Activated T-cell treated with anti-CD3 and anti-CD28 coated beads for 4 hours (primary cell): ENCODE results near the gene PRAMEF2.
"Not testable (repeated sequence)": the region's sequence is repeated elsewhere in the genome, so short reads cannot be mapped to it uniquely, and the experiment has no call there.

ENCODE experiments used
- DNase-seq: peaks from one replicate; pipeline ENCODE4 v3.0.0-alpha.2; 2020

PRAMEF2 gene

GRCh38 chr1:12856786-12857185, at the start of gene PRAMEF2:
Gene PRAMEF2, plus strand, starts transcription at chr1:12857086. Its CDS starts 1,924 bp downstream, at chr1:12859010.
- DNase-seq, result not testable (repeated sequence)

- no peak for DNase-seq
These were observed 47.0 kb upstream of the PRAMEF2 start for GRCh38 chr1:12809933-12810332.

- DNase-seq, result no peak
These were observed 46.0 kb upstream of the PRAMEF2 start for GRCh38 chr1:12810691-12811408.

GRCh38 chr1:12811409-12811784, 45.5 kb upstream of the PRAMEF2 start:
- no peak for DNase-seq

GRCh38 chr1:12819061-12819460, 37.8 kb upstream of the PRAMEF2 start:
- not testable (repeated sequence) for DNase-seq

- not testable (repeated sequence) for DNase-seq
These were observed 25.6 kb upstream of the PRAMEF2 start, which contains the start of gene PRAMEF11 for GRCh38 chr1:12831310-12831709. Gene PRAMEF11, minus strand, starts transcription at chr1:12831410. Its CDS starts 2,621 bp downstream, at chr1:12828789.

GRCh38 chr1:12833251-12833650, 23.6 kb upstream of the PRAMEF2 start:
- DNase-seq, result not testable (repeated sequence)

GRCh38 chr1:12848620-12849019, 8.3 kb upstream of the PRAMEF2 start, which contains the start of gene HNRNPCL1:
Gene HNRNPCL1, minus strand, starts transcription at chr1:12848720. Its CDS starts 431 bp downstream, at chr1:12848289.
- DNase-seq, result not testable (repeated sequence)

GRCh38 chr1:12851779-12852178, 5.1 kb upstream of the PRAMEF2 start:
- no peak for DNase-seq

GRCh38 chr1:12863131-12863880, 6.4 kb downstream of the PRAMEF2 start:
- not testable (repeated sequence) for DNase-seq

- DNase-seq, result not testable (repeated sequence)
These were observed 21.6 kb downstream of the PRAMEF2 start for GRCh38 chr1:12878453-12878852.

GRCh38 chr1:12886101-12886500, 29.2 kb downstream of the PRAMEF2 start, which contains the start of gene PRAMEF4:
Gene PRAMEF4, minus strand, starts transcription at chr1:12886201. Its CDS starts 2,807 bp downstream, at chr1:12883394.
- DNase-seq, result not testable (repeated sequence)

GRCh38 chr1:12898170-12898569, 41.3 kb downstream of the PRAMEF2 start, which contains the start of gene PRAMEF10:
Gene PRAMEF10, minus strand, starts transcription at chr1:12898270. Its CDS starts 2,423 bp downstream, at chr1:12895847.
- not testable (repeated sequence) for DNase-seq

GRCh38 chr1:12899186-12899585, 42.3 kb downstream of the PRAMEF2 start:
- not testable (repeated sequence) for DNase-seq

- DNase-seq, result not testable (repeated sequence)
These were observed 47.1 kb downstream of the PRAMEF2 start for GRCh38 chr1:12903793-12904572.
